Measurements from ENCODE around the gene AKR1C1.
"Not testable (repeated sequence)": the region's sequence is repeated elsewhere in the genome, so short reads cannot be mapped to it uniquely, and the experiment has no call there.

AKR1C1 gene

GRCh38 chr10:4962876-4963814, at the start of gene AKR1C1:
TSS of gene AKR1C1 (plus strand) at chr10:4963415. CDS start at chr10:4963445, 30 bp downstream.
- not testable (repeated sequence) for DNase-seq

- DNase-seq = no peak
Observed at GRCh38 chr10:4914213-4914850, 48.9 kb upstream of the AKR1C1 start.

- no peak for DNase-seq
Observed at GRCh38 chr10:4916086-4916716, 47.0 kb upstream of the AKR1C1 start.

- no peak for DNase-seq
Observed at GRCh38 chr10:4918236-4918635, 45.0 kb upstream of the AKR1C1 start.

GRCh38 chr10:4924482-4924881, 38.7 kb upstream of the AKR1C1 start:
- not testable (repeated sequence) for DNase-seq

- no peak for DNase-seq
Observed at GRCh38 chr10:4926400-4926799, 36.8 kb upstream of the AKR1C1 start.

- no peak for DNase-seq
Observed at GRCh38 chr10:4931587-4931986, 31.6 kb upstream of the AKR1C1 start.

- no peak for DNase-seq
Observed at GRCh38 chr10:4934391-4934987, 28.7 kb upstream of the AKR1C1 start.

- DNase-seq = no peak
Observed at GRCh38 chr10:4937346-4937745, 25.9 kb upstream of the AKR1C1 start.

GRCh38 chr10:4939224-4940072, 23.8 kb upstream of the AKR1C1 start:
- DNase-seq = no peak

GRCh38 chr10:4940073-4940428, 23.2 kb upstream of the AKR1C1 start:
- DNase-seq = not testable (repeated sequence)

- DNase-seq = not testable (repeated sequence)
Observed at GRCh38 chr10:4940909-4941308, 22.3 kb upstream of the AKR1C1 start.

GRCh38 chr10:4941540-4942330, 21.5 kb upstream of the AKR1C1 start:
- no peak for DNase-seq

GRCh38 chr10:4942931-4943330, 20.3 kb upstream of the AKR1C1 start:
- DNase-seq = not testable (repeated sequence)

- DNase-seq = not testable (repeated sequence)
Observed at GRCh38 chr10:4943416-4943815, 19.8 kb upstream of the AKR1C1 start.

GRCh38 chr10:4943821-4944220, 19.4 kb upstream of the AKR1C1 start:
- no peak for DNase-seq

GRCh38 chr10:4944841-4945240, 18.4 kb upstream of the AKR1C1 start:
- no peak for DNase-seq

- no peak for DNase-seq
Observed at GRCh38 chr10:4945766-4946717, 17.2 kb upstream of the AKR1C1 start.

- no peak for DNase-seq
Observed at GRCh38 chr10:4947039-4947634, 16.1 kb upstream of the AKR1C1 start.
